HG03442 (cell line): Measurements from ENCODE around the gene SBF1.
"Not testable (repeated sequence)": the region's sequence is repeated elsewhere in the genome, so short reads cannot be mapped to it uniquely, and the experiment has no call there.

ENCODE experiments used
- ATAC-seq: cut with Tn5 transposase; IDR thresholded peaks from one replicate; pipeline ENCODE4 v1.9.1; 2021; ENCODE audit warnings: mild to moderate bottlenecking, moderate library complexity; ENCODE audit not compliant: unreplicated experiment

The SBF1 gene

DNA sequence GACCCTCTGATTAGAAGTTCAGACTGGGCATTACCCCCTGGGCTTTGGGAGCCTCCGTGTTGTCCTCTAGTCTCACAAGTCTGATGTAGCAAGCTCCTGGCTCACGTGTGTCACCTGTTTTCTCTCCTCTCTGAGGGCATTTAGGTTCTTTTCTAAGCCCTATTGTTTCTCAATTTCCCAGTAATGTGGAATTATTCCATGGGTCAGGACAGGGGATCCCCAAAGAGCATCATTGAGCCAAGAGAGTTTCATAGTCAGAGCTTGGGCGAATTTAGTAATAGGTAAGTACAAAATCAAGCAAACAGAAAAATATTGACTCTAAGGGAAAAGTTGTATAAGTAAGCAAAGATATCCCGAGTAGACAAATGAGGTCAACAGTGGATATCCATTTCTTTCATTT, 74.4 kb downstream of the SBF1 start:
- no peak for ATAC-seq

DNA sequence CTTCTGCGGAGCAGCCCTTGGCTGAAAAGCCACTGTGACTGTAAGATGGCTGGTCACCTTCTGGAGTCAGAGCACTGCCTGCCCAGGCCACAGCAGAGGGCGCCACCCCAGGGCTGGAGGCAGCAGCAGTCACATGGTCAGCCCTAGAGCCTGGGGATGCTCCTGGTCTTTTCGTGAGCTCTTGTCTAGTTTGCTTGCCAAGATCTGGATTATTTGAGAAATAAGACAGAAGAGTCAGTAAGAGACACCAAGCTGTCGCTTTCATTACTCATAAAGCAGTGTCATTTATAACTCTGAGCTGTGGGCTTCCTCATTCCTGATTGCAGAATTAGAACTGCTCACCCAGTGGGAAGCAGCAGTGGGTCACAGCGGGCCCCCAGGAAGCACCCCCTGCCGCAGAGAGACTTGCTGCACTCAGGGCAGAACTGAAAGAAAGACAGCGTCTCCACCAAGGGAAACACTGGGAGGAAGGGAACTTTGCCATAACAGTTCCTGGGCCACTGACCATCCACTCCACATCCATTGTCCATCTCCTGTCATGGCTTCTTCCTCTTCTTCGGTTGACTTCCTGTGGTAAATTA, 75.0 kb downstream of the SBF1 start:
- no peak for ATAC-seq

DNA sequence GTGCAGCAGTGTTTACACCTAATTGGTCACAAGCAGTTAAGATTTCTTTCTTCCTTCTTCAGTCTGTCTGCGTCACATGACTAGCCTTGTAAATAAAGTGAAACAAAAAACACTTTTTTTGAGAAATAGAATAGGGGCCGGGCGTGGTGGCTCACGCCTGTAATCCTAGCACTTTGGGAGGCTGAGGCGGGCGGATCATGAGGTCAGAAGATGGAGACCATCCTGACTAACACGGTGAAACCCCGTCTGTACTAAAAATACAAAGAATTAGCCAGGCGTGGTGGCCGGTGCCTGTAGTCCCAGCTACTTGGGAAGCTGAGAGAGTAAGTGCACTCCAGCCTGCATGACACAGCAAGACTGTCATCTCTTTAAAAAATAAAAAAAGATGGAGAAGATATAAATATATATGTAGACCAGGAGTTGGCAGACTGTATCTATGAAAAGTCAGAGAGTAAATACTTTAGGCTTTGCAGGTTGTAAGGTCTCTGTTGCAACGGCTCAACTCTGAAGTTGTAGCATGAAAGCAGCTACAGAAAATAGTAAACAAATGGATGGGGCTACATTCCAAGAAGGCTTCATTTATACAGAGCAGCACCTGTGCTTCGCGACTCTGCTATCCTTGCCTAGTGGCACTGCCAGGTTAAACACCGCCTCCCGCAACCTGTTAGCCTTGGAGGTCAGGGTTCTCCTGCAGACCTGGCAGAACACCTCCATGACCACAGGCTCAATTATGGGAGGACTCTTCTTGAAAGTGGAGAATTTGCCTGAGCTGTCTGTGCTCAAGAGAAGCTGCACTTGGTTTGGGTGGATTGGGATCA, 75.8 kb downstream of the SBF1 start:
- ATAC-seq: no peak

DNA sequence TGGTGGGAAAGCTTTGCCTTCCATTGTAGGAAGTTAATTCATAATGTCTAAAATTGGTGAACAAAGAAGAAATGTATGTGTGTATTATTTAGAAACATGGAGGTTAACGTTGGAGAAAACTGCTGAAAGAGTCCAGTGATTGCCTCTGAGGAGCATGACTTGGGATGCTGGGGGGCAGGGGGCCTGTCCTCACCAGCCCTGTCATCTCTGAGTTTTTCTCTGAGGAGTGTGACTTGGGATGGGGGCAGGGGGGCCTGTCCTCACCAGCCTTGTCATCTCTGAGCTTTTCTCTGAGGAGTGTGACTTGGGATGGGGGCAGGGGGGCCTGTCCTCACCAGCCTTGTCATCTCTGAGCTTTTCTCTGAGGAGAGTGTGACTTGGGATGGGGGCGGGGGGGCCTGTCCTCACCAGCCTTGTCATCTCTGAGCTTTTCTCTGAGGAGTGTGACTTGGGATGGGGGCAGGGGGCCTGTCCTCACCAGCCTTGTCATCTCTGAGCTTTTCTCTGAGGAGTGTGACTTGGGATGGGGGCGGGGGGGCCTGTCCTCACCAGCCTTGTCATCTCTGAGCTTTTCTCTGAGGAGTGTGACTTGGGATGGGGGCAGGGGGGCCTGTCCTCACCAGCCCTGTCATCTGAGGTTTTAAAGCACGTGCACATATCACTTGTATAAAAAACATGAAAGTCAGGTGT, 77.3 kb downstream of the SBF1 start:
- ATAC-seq: not testable (repeated sequence)

DNA sequence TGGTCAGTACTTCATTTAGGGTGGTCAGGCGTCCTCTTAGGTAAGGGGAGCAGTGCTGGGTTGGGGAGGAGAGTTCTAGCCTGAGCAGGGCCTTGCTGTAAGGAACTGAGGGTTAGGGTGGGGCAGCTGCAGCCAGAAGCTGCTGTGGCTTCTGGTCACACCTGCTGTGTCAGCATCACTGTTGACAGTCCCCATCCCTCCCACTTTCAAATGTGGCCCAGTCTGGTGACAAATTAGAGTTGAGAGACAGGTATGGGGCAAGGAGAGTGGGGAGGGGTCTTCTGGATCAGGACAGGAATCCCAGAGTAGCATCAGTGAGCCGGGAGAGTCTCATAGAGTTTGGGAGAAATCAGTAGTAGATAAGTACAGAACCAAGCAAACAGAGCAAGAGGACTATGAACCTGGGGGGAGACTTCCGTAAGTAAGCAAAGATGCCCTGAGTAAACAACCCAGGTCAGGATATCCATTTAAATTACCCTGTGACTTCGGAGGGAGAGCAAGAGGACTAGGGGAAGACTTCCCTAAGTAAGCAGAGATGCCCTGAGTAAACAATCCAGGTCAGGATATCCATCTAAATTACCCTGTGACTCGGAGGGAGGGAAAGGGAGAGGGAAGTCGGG, 78.0 kb downstream of the SBF1 start:
- no peak for ATAC-seq
